ENCODE data around the gene MCC.

Gene MCC

GRCh38 chr5:113340537-113340936, 147.7 kb downstream of the MCC start:
- TF ChIP-seq CTCF (IDR thresholded peaks at IDR 0.05), result no peak

- TF ChIP-seq CTCF (IDR thresholded peaks at IDR 0.05), result no peak
Measured at GRCh38 chr5:113338628-113339027, 149.6 kb downstream of the MCC start.

GRCh38 chr5:113337515-113338415, 150.5 kb downstream of the MCC start:
- TF ChIP-seq CTCF (IDR thresholded peaks at IDR 0.05), result no peak

- peak; percentile 48; the same call in 1 of the 2 replicates for TF ChIP-seq CTCF (IDR thresholded peaks at IDR 0.05)
Measured at GRCh38 chr5:113336975-113337374, 151.3 kb downstream of the MCC start.

GRCh38 chr5:113333411-113333810, 154.8 kb downstream of the MCC start:
- no peak for TF ChIP-seq CTCF (IDR thresholded peaks at IDR 0.05)

GRCh38 chr5:113331209-113331551, 157.1 kb downstream of the MCC start:
- no peak for TF ChIP-seq CTCF (IDR thresholded peaks at IDR 0.05)

- peak; percentile 55; the same call in 1 of the 2 replicates for TF ChIP-seq CTCF (IDR thresholded peaks at IDR 0.05)
Measured at GRCh38 chr5:113330533-113331208, 157.6 kb downstream of the MCC start.
